ENCODE results near the gene PDE6A. TPM values are rescaled to one million over a fixed set of nuclear protein-coding genes. Genes with fewer than 3 reads are reported as not detected.

The PDE6A gene
- total RNA-seq, 2 donors from 2014 or later: not detected

- DNase-seq: no peak
- no peak overlapping the region for H3K27ac Mint-ChIP-seq
- H3K27me3 Mint-ChIP-seq: no peaks in the 10 kb centered on the region
- no peaks in the 10 kb centered on the region for H3K36me3 Mint-ChIP-seq (ENCODE audit: low read depth)
- no peak overlapping the region for H3K4me3 Mint-ChIP-seq
- H3K4me1 Mint-ChIP-seq: no peaks in the 10 kb centered on the region
- no peaks in the 10 kb centered on the region for H3K9me3 ChIP-seq (ENCODE audit: control insufficient read depth, low read length, poor library complexity, severe bottlenecking)
- ATAC-seq: no peak
These were observed 91.3 kb downstream of the PDE6A start for GRCh38 chr5:149853331-149853648.

- no peak overlapping the region for H3K4me3 Mint-ChIP-seq
- H3K36me3 Mint-ChIP-seq (ENCODE audit: low read depth): no peaks in the 10 kb centered on the region
- no peak overlapping the region for H3K27ac Mint-ChIP-seq
- ATAC-seq (no peak), DNase-seq (peak in 1 of 3 donors; percentile 13)
- H3K9me3 ChIP-seq (ENCODE audit: control insufficient read depth, low read length, poor library complexity, severe bottlenecking): no peaks in the 10 kb centered on the region
- H3K4me1 Mint-ChIP-seq: no peaks in the 10 kb centered on the region
- no peaks in the 10 kb centered on the region for H3K27me3 Mint-ChIP-seq
These were observed 91.8 kb downstream of the PDE6A start for GRCh38 chr5:149852641-149853330.

GRCh38 chr5:149851211-149851610 lies 93.4 kb downstream of the PDE6A start:
- Mint-ChIP-seq H3K27ac (no peak overlapping the region), H3K4me1 (no peaks in the 10 kb centered on the region), H3K27me3 (no peaks in the 10 kb centered on the region), H3K4me3 (no peak overlapping the region), H3K36me3 (ENCODE audit: low read depth) (peaks cover 5% of the 10 kb centered on the region)
- ATAC-seq (no peak), DNase-seq (no peak)
- no peaks in the 10 kb centered on the region for H3K9me3 ChIP-seq (ENCODE audit: control insufficient read depth, low read length, poor library complexity, severe bottlenecking)

- no peaks in the 10 kb centered on the region for H3K4me1 Mint-ChIP-seq
- H3K36me3 Mint-ChIP-seq (ENCODE audit: low read depth): peaks cover 8% of the 10 kb centered on the region
- DNase-seq (no peak), ATAC-seq (no peak)
- no peak overlapping the region for H3K27ac Mint-ChIP-seq
- H3K4me3 Mint-ChIP-seq: no peak overlapping the region
- no peaks in the 10 kb centered on the region for H3K27me3 Mint-ChIP-seq
- H3K9me3 ChIP-seq (ENCODE audit: control insufficient read depth, low read length, poor library complexity, severe bottlenecking): no peaks in the 10 kb centered on the region
These were observed 94.4 kb downstream of the PDE6A start for GRCh38 chr5:149849966-149850910.

- Mint-ChIP-seq H3K4me1 (no peaks in the 10 kb centered on the region), H3K36me3 (ENCODE audit: low read depth) (peaks cover 8% of the 10 kb centered on the region), H3K27me3 (no peaks in the 10 kb centered on the region), H3K27ac (no peak overlapping the region), H3K4me3 (no peak overlapping the region)
- no peaks in the 10 kb centered on the region for H3K9me3 ChIP-seq (ENCODE audit: control insufficient read depth, low read length, poor library complexity, severe bottlenecking)
- DNase-seq: no peak
- no peak for ATAC-seq
These were observed 95.2 kb downstream of the PDE6A start for GRCh38 chr5:149849280-149849965.

- Mint-ChIP-seq H3K27me3 (no peaks in the 10 kb centered on the region), H3K4me3 (no peak overlapping the region), H3K27ac (no peak overlapping the region), H3K4me1 (no peaks in the 10 kb centered on the region), H3K36me3 (ENCODE audit: low read depth) (peaks cover 10% of the 10 kb centered on the region)
- no peaks in the 10 kb centered on the region for H3K9me3 ChIP-seq (ENCODE audit: control insufficient read depth, low read length, poor library complexity, severe bottlenecking)
- DNase-seq: no peak
- ATAC-seq: no peak
These were observed 97.0 kb downstream of the PDE6A start for GRCh38 chr5:149847611-149848010.

GRCh38 chr5:149846021-149846420 lies 98.6 kb downstream of the PDE6A start:
- Mint-ChIP-seq H3K27ac (no peak overlapping the region), H3K4me3 (no peak overlapping the region), H3K27me3 (no peaks in the 10 kb centered on the region), H3K36me3 (ENCODE audit: low read depth) (peaks cover 10% of the 10 kb centered on the region), H3K4me1 (peaks cover 2% of the 10 kb centered on the region)
- no peaks in the 10 kb centered on the region for H3K9me3 ChIP-seq (ENCODE audit: control insufficient read depth, low read length, poor library complexity, severe bottlenecking)
- DNase-seq (no peak), ATAC-seq (no peak)

- no peaks in the 10 kb centered on the region for H3K27me3 Mint-ChIP-seq
- H3K4me1 Mint-ChIP-seq: peaks cover 5% of the 10 kb centered on the region
- H3K4me3 Mint-ChIP-seq: no peak overlapping the region
- no peak overlapping the region for H3K27ac Mint-ChIP-seq
- ATAC-seq: no peak
- no peaks in the 10 kb centered on the region for H3K9me3 ChIP-seq (ENCODE audit: control insufficient read depth, low read length, poor library complexity, severe bottlenecking)
- H3K36me3 Mint-ChIP-seq (ENCODE audit: low read depth): peaks cover 10% of the 10 kb centered on the region
- DNase-seq: no peak
These were observed 99.0 kb downstream of the PDE6A start for GRCh38 chr5:149845601-149846000.

GRCh38 chr5:149841851-149842793 lies 102.5 kb downstream of the PDE6A start:
- H3K9me3 ChIP-seq (ENCODE audit: control insufficient read depth, low read length, poor library complexity, severe bottlenecking): no peaks in the 10 kb centered on the region
- Mint-ChIP-seq H3K36me3 (ENCODE audit: low read depth) (peaks cover 9% of the 10 kb centered on the region), H3K27ac (no peak overlapping the region), H3K4me3 (no peak overlapping the region), H3K4me1 (peaks cover 5% of the 10 kb centered on the region), H3K27me3 (no peaks in the 10 kb centered on the region)
- no peak for ATAC-seq
- no peak for DNase-seq

- Mint-ChIP-seq H3K36me3 (ENCODE audit: low read depth) (peaks cover 7% of the 10 kb centered on the region), H3K4me1 (peaks cover 5% of the 10 kb centered on the region), H3K4me3 (no peak overlapping the region), H3K27ac (peak overlapping the region; percentile 82), H3K27me3 (no peaks in the 10 kb centered on the region)
- H3K9me3 ChIP-seq (ENCODE audit: control insufficient read depth, low read length, poor library complexity, severe bottlenecking): no peaks in the 10 kb centered on the region
- DNase-seq (no peak), ATAC-seq (no peak)
These were observed 104.3 kb downstream of the PDE6A start for GRCh38 chr5:149840226-149840825.

GRCh38 chr5:149839761-149840160 lies 104.8 kb downstream of the PDE6A start:
- H3K4me3 Mint-ChIP-seq: no peak overlapping the region
- no peak for DNase-seq
- ATAC-seq: no peak
- H3K36me3 Mint-ChIP-seq (ENCODE audit: low read depth): peaks cover 9% of the 10 kb centered on the region
- H3K4me1 Mint-ChIP-seq: peaks cover 5% of the 10 kb centered on the region
- H3K27me3 Mint-ChIP-seq: no peaks in the 10 kb centered on the region
- no peak overlapping the region for H3K27ac Mint-ChIP-seq
- no peaks in the 10 kb centered on the region for H3K9me3 ChIP-seq (ENCODE audit: control insufficient read depth, low read length, poor library complexity, severe bottlenecking)
